GM18508 (cell line): Measurements from ENCODE around the gene FHL1.
"Not testable (repeated sequence)": the region's sequence is repeated elsewhere in the genome, so short reads cannot be mapped to it uniquely, and the experiment has no call there.

Experiments
- ATAC-seq: cut with Tn5 transposase; IDR thresholded peaks from one replicate; pipeline ENCODE4 v1.9.1; 2021; ENCODE audit warnings: moderate number of reproducible peaks; ENCODE audit not compliant: insufficient read depth, unreplicated experiment

FHL1 gene

GRCh38 chrX:136143711-136144110, 3.6 kb upstream of the FHL1 start:
- ATAC-seq: no peak

DNA sequence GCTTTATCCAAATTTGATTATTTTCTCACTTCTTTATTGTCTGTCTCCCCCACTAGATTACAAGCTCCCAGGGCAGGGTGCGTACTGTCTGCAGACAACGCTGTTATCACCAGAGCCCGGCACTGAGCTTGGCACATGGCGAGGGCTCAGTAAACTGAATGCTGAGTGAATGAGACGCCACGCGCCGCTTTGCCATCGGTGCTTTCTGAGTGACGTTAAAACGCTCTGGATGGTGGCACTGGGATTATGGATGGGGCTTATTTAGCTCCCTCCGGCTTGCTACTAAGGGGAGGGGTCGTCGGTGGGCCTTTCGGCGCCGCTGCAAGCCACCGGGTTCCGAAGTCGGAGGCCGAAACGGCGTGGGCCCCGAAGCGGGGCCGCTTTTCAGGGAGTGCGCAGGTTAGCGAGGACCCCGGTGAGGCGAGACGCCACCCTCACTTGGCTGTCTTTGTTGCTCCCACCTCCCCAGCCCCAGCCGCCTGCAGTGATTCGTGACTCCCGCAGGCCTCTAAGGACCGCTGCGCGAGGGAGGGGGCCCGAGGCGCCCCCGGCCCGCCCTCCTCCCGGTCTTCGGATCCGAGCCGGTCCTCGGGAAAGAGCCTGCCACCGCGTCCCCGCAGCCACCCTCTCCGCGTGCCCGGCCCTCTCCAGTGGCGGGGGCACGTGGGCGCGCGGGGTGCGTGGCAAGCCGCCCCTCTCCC, 569 bp upstream of the FHL1 start:
- no peak for ATAC-seq

- no peak for ATAC-seq
Measured at GRCh38 chrX:136147976-136148375, 643 bp downstream of the FHL1 start.

DNA sequence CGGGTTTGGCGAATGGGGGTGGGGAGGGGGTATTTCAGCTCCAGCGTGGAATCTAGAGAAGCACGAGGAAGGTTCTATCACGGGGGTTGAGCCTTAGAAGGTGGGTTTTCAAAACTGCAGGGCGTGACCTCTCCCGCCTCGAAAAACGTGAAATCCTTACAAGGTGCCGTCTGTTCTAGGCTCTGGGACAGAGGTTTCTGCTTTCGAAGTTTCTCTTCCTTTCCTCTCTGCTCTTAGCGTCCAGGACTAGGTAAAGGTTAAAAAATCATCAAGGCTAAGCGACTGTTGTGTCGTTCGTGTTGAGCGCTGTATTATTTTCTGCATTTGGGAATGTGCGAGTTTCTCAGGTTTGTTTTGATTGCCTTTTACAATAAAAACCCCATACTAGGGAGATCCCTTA, 1.1 kb downstream of the FHL1 start:
- ATAC-seq: no peak

- ATAC-seq: no peak
Measured at GRCh38 chrX:136154998-136155397, 7.7 kb downstream of the FHL1 start.

- ATAC-seq: no peak
Measured at GRCh38 chrX:136156560-136157117, 9.3 kb downstream of the FHL1 start.

DNA sequence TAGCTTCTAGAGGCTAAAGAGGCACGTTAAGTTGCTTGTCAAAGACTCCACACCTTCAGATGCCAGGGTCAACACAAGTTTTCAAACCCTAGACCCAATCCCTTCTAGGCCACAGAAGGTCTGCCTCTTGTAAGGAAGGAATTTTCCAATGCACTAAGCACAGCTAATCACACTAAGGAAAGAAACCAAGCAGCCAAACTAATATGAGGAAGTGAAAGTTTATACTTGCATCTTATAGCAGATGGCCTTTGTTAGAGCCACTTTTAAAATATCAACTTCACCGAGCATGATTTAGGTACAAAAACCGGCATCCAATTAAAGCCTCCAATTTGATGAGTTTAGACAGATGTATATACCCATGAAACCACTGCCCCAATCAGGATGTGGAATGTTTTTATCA, 9.9 kb downstream of the FHL1 start:
- no peak for ATAC-seq

DNA sequence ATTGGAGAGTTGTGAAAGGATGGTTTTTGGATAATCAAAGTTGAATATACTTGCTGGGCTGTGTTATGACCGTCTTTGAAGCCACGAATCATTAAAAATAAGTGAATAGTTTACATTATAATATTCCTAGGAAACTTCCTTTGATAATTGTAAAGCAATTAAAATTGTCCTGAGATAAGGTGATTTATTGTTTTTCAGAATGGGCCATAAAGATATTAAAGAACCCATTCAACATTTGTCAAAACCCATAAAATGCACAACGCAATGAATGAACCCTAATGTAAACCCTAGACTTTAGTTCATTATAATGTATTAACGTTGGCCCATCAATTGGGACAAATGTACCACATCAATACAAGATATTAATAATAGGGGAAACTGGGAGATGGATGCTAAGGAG, 11.4 kb downstream of the FHL1 start:
- ATAC-seq: no peak

- no peak for ATAC-seq
Measured at GRCh38 chrX:136159611-136160025, 12.3 kb downstream of the FHL1 start.

DNA sequence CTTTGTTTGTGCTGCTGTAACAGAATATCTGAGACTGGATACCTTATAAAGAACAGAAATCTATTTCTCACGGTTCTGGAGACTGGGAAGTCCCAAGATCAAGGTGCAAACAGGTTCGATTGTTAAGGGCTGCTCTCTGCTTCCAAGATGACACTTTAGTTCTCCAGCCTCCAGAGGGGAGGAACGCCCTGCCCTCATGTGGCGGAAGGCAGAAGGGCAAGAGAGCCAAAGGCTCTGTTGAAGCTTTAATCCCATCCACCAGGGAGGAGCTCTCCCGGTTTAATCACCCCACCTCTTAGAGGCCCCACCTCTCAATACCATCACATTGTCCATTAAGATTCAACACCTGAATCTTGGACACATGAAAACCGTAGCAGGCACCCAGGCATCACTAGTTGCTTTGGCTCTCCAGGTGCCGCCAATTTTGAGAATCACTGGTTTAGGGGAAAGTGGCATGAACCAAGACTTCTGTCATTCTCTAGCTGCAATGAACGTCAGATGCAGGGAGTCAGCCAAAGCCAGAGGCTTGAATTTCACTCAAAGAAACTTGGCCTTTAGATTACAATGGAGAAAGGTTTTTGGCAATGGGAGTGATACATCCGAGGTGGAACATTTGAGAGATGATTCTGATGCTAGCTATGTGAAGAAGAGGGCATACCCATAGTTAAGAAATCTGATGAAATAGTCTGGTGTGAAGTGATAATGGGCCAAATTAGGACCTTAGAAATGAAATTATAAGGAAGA, 15.7 kb downstream of the FHL1 start:
- no peak for ATAC-seq

DNA sequence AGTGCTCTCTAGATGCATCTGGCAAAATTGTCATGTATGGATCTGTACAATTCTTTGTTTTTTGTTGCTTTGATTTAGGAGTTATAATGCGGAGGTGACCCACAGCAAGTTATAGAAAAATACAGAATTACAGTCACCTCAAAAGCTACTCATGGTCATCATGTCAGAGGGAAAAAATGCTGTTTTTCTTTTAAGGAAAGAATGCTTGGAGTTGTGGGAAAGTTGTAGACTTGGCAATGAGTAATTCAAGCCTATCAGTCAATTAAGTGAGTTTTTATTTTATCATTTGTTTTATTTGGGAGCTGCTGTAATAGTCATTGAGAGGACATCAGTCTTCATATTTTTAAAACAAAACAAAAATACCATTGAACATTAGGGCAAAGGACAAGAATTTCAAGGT, 16.4 kb downstream of the FHL1 start:
- no peak for ATAC-seq

DNA sequence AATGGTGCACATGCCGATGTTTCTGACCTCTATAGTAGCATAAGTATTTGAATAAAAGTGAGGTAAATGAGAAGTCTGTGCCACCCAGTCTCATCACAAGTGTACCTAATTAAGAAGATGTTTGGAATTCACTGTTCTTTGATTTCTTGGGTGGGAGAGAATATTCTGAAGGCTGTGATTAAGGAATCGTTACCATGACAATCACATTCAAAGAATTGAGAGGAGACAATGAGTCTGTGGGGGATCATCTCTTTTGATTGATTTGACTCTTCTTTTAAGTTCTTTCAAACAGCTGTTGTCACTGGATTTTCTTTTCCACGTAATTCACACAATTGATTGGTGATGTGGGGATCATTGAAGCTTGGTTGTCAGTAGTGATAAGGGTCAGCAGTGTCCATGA, 18.1 kb downstream of the FHL1 start:
- no peak for ATAC-seq

GRCh38 chrX:136166221-136166855, 19.0 kb downstream of the FHL1 start:
- no peak for ATAC-seq

GRCh38 chrX:136167989-136168388, 20.7 kb downstream of the FHL1 start:
- not testable (repeated sequence) for ATAC-seq

- no peak for ATAC-seq
Measured at GRCh38 chrX:136168929-136169735, 21.8 kb downstream of the FHL1 start.

DNA sequence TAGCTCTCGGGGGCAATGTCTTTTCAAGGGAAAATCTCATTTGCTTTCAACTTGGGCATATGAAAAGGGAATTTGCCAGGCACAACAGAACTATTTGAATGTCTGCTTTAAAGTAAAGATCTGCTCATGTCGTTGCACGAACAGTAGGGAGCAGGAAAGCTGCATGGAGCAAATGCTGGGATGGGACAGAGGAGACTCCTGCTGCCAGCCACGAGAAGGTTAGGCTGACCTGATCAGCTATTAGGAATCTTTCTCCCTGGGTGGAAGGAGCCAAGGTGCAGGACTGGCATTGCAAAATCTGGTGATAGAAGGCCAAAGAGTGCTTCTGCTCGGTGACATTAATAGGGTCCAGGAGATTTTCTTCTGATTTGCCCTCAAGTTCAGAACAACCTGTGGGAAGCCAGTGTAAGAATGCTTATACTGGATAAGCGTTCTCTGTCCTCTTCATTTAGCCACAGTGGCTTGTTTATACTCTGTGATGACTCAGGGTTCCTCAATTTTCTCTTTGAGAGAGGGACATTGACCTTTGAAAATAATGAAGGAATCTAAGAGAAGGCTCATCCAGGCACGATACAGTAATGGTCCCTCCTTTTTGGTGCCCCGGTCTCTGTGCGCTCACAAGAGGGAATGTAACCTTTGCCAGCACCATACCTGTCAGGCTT, 22.9 kb downstream of the FHL1 start:
- ATAC-seq: no peak

- no peak for ATAC-seq
Measured at GRCh38 chrX:136171420-136171819, 24.1 kb downstream of the FHL1 start.

DNA sequence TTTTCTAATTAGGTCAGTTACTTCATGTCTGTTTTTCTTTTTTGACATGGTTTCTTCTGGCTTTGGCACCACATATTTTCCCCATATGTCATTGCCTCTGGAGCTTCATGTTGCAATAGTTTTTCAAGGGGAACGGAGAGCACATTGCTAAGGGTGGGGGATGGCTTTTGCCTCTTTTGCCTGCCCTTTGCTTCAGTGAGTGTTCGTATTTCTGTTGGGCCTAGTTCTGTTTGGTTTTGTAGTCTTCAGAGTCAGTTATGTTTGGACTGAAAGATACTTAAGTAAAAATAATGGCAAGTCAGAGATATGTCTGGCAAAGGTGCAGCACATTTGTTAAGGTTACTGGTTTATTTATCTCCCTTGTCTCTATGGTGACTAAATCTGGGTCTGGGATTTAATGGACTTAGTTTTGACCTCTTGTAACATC, 29.1 kb downstream of the FHL1 start:
- no peak for ATAC-seq

- ATAC-seq: no peak
Measured at GRCh38 chrX:136179133-136179532, 31.8 kb downstream of the FHL1 start.

GRCh38 chrX:136182414-136182813, 35.1 kb downstream of the FHL1 start:
- ATAC-seq: no peak
